A673 (cell line): ENCODE measurements around the gene HNRNPC. TPM values are rescaled to one million over a fixed set of nuclear protein-coding genes. Genes with fewer than 3 reads are reported as not detected.
"Not testable (repeated sequence)": the region's sequence is repeated elsewhere in the genome, so short reads cannot be mapped to it uniquely, and the experiment has no call there.

Experiments
- BruUV-seq: library from RNA; stranded (reverse); fragments of 400-500 nt; replicated peaks from 2 replicates; lab custom pipeline; 2021; lab: Mats Ljungman, UMichigan
- CTCF ChIA-PET: fragments of 300-600 bp; sonication (Branson Sonifier 250); formaldehyde crosslinking; loops from one replicate; lab custom pipeline; 2022; ENCODE audit warnings: antibody characterized with exemption; lab: Charles Lee
- POLR2A ChIA-PET: fragments of 300-600 bp; sonication (Branson Sonifier 250); formaldehyde crosslinking; loops from one replicate; lab custom pipeline; 2022; ENCODE audit warnings: antibody characterized with exemption; ENCODE audit not compliant: low non-redundant PET; lab: Charles Lee
- DNase-seq: peaks from one replicate; pipeline ENCODE4 v3.0.0-alpha.2; 2015; ENCODE audit warnings: low spot score
- H3K27ac ChIP-seq: fragments of 200-600 bp; sonication (generic); 2 replicates; pipeline ENCODE4 v1.5.1; 2016; ENCODE audit warnings: mixed run types, low read depth, mild to moderate bottlenecking, mixed read lengths, antibody characterized with exemption, low read length; ENCODE audit not compliant: poor library complexity, severe bottlenecking
- H3K27me3 ChIP-seq: fragments of 200-600 bp; sonication (generic); replicated peaks from 2 replicates; pipeline ENCODE4 v1.6.1; 2017; ENCODE audit warnings: mixed run types, low read depth, mild to moderate bottlenecking, mixed read lengths, antibody characterized with exemption, low read length; ENCODE audit not compliant: insufficient read depth, poor library complexity
- H3K36me3 ChIP-seq: fragments of 200-600 bp; sonication (generic); 2 replicates; pipeline ENCODE4 v1.6.1; 2016; ENCODE audit warnings: mixed run types, mild to moderate bottlenecking, mixed read lengths, antibody characterized with exemption, low read length; ENCODE audit not compliant: insufficient read depth, poor library complexity, severe bottlenecking
- H3K4me1 ChIP-seq: fragments of 200-600 bp; sonication (generic); 2 replicates; pipeline ENCODE4 v1.6.1; 2017; ENCODE audit warnings: mixed run types, mild to moderate bottlenecking, mixed read lengths, antibody characterized with exemption, low read length; ENCODE audit not compliant: insufficient read depth, poor library complexity, severe bottlenecking
- H3K4me3 ChIP-seq: fragments of 200-600 bp; sonication (generic); 2 replicates; pipeline ENCODE4 v1.5.1; 2016; ENCODE audit warnings: low read depth, mixed run types, mild to moderate bottlenecking, mixed read lengths, low read length; ENCODE audit not compliant: poor library complexity, severe bottlenecking
- H3K9me3 ChIP-seq: fragments of 200-600 bp; sonication (generic); 2 replicates; pipeline ENCODE4 v1.6.1; 2016; ENCODE audit warnings: mixed run types, low read depth, mild to moderate bottlenecking, mixed read lengths, antibody characterized with exemption, low read length; ENCODE audit not compliant: poor library complexity, severe bottlenecking
- EZH2 ChIP-seq: fragments of 200-600 bp; sonication (generic); IDR thresholded peaks from 2 replicates; pipeline ENCODE4 v1.6.1; 2017; ENCODE audit warnings: borderline replicate concordance, low read depth, mild to moderate bottlenecking, mixed read lengths, antibody characterized with exemption, low read length; ENCODE audit not compliant: poor library complexity, severe bottlenecking
- intact Hi-C: fragments of 100-400 bp; cut with micrococcal nuclease; formaldehyde crosslinking; loops from one replicate; pipeline ENCODE4 v1.10.0; 2022; ENCODE audit not compliant: unreplicated experiment
- total RNA-seq: library from RNA; stranded (reverse); gene quantifications from 2 replicates; pipeline ENCODE4 v1.2.3, GENCODE V29; 2021
- TF ChIP-seq, protein P1 (sequence below): fragments of 300-800, 200-600 bp; sonication (generic); conservative IDR thresholded peaks from 2 replicates; pipeline ENCODE4 v1.5.1; 2017; ENCODE audit warnings: low read depth, mild to moderate bottlenecking, antibody characterized with exemption, low read length, moderate library complexity, mixed read lengths

HNRNPC gene
- total RNA-seq, 1 experiment from 2014 or later = 949 TPM

- Histone ChIP-seq H3K4me1 (peaks cover 19% of the 10 kb centered on the region), H3K27ac (no peak overlapping the region), H3K27me3 (no peaks in the 10 kb centered on the region), H3K9me3 (no peaks in the 10 kb centered on the region), H3K36me3 (peaks cover 97% of the 10 kb centered on the region), H3K4me3 (no peak overlapping the region)
- ChIA-PET POLR2A (no interaction called here), CTCF (no interaction called here)
- no peak for DNase-seq
- TF ChIP-seq, protein P1, sequence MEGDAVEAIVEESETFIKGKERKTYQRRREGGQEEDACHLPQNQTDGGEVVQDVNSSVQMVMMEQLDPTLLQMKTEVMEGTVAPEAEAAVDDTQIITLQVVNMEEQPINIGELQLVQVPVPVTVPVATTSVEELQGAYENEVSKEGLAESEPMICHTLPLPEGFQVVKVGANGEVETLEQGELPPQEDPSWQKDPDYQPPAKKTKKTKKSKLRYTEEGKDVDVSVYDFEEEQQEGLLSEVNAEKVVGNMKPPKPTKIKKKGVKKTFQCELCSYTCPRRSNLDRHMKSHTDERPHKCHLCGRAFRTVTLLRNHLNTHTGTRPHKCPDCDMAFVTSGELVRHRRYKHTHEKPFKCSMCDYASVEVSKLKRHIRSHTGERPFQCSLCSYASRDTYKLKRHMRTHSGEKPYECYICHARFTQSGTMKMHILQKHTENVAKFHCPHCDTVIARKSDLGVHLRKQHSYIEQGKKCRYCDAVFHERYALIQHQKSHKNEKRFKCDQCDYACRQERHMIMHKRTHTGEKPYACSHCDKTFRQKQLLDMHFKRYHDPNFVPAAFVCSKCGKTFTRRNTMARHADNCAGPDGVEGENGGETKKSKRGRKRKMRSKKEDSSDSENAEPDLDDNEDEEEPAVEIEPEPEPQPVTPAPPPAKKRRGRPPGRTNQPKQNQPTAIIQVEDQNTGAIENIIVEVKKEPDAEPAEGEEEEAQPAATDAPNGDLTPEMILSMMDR = no peak
- TF ChIP-seq EZH2 = no peak
- intact Hi-C loops = no loop called here
- no TSS peak for BruUV-seq
Measured at GRCh38 chr14:21215879-21216251, 53.4 kb downstream of the HNRNPC start.

- H3K27me3 ChIP-seq = no peaks in the 10 kb centered on the region
- no peaks in the 10 kb centered on the region for H3K9me3 ChIP-seq
- no TSS peak for BruUV-seq
- H3K4me1 ChIP-seq = peaks cover 14% of the 10 kb centered on the region
- no peak for TF ChIP-seq EZH2
- TF ChIP-seq, protein P1 = no peak
- no peak overlapping the region for H3K27ac ChIP-seq
- DNase-seq = no peak
- ChIA-PET CTCF (no interaction called here), POLR2A (no interaction called here)
- no peak overlapping the region for H3K4me3 ChIP-seq
- intact Hi-C loops = no loop called here
- H3K36me3 ChIP-seq = peaks cover 92% of the 10 kb centered on the region
Measured at GRCh38 chr14:21215130-21215878, 53.9 kb downstream of the HNRNPC start.

DNA sequence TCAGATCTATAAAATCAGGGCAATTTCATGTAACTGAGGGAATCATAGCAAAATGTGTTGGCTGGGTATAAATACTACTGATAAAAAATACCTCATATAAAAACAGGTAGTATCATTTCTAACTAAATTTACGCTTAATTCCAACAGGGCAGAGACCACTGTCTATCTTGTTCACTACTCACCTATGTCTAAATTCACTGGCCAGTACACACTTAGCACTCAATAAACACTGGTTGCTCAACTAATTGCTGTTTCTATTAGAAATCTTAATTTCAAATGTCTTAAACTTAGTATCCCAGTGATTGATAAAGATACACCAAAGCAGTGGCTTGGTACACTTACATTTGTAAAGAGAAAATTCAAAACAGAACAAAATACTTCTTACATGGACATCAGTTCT, 55.6 kb downstream of the HNRNPC start:
- H3K9me3 ChIP-seq = no peaks in the 10 kb centered on the region
- no peaks in the 10 kb centered on the region for H3K4me1 ChIP-seq
- H3K27me3 ChIP-seq = no peaks in the 10 kb centered on the region
- ChIA-PET CTCF (no interaction called here), POLR2A (no interaction called here)
- intact Hi-C loops = no loop called here
- H3K36me3 ChIP-seq = peaks cover 94% of the 10 kb centered on the region
- no peak overlapping the region for H3K27ac ChIP-seq
- BruUV-seq = no TSS peak
- DNase-seq = no peak
- H3K4me3 ChIP-seq = no peak overlapping the region
- no peak for TF ChIP-seq EZH2
- TF ChIP-seq, protein P1 = no peak

DNA sequence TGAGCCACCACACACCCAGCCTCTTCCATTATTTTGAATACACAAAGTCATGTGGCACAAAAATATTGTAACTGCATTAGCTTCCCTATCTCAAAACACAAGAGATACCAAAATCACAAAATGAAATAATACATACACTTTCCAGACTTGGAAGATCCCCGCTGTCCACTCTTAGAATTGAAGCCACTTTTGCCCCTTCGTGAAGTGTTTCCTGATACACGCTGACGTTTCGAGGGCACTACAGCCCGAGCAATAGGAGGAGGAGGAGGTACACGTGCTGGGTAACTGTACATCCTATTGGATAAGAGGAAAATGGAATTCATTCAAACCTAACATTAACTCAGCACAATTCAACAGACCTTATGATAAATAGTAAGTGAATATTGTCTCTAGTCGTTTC, 56.4 kb downstream of the HNRNPC start:
- intact Hi-C loops, H3K27me3 ChIP-seq, DNase-seq, BruUV-seq, H3K9me3 ChIP-seq, H3K4me3 ChIP-seq, H3K4me1 ChIP-seq, POLR2A ChIA-PET, CTCF ChIA-PET: not testable (repeated sequence)
- peak overlapping the region; percentile 7 for H3K27ac ChIP-seq
- H3K36me3 ChIP-seq = peaks cover 94% of the 10 kb centered on the region
